AG09319 (cell line): ENCODE measurements around the gene ASF1B.

Experiments
- DNase-seq: peaks from one replicate; pipeline ENCODE4 v3.0.0-alpha.2; 2010; ENCODE audit warnings: low read depth; ENCODE audit errors: extremely low read depth
- TF ChIP-seq, protein P1 (sequence below): IDR thresholded peaks from 2 replicates; pipeline ENCODE4 v1.5.1; 2011; ENCODE audit warnings: low read depth, mild to moderate bottlenecking, inconsistent platforms, low read length, moderate library complexity

The ASF1B gene

DNA sequence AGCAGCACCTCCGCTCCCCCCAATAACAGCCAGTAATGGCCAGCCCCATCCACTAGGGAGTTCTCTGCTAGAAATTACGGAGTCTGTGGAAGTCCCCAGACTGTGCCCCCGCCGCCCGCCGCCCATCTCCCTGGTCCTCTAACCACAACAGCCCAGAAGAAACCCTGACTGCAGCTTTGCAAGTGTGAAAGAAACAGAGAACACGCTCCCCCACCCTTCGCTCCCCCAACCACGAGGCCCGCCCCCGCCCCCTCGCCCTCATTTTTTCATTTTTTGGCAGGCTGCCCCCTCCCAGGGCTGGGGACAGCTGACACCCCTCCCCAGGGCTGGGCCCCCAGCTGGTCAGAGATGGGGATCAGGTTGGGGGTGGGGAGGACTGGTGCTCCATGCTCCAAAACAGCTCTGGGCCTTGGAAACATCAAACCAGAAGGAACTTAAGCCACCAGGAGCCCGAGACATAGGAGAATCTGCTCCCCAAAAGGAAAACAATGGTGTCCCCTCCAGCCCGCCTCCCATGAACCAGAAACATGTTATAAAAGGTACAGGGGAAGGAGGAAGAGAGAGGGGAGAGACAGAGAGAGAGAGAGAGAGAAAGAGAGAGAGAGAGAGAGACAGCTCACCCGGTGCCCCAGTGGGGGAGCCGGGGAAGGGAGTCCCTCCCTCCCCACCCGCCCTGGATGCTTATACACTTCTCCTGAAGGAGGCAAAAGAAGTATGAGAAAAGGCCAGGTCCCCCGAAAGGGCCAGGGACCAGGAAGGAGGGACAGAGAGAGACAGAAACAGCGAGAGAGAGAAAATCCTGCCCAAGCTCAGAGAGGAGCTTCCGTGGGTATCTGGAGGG is 29.8 kb upstream of the ASF1B start:
- DNase-seq, result no peak
- TF ChIP-seq, protein P1, sequence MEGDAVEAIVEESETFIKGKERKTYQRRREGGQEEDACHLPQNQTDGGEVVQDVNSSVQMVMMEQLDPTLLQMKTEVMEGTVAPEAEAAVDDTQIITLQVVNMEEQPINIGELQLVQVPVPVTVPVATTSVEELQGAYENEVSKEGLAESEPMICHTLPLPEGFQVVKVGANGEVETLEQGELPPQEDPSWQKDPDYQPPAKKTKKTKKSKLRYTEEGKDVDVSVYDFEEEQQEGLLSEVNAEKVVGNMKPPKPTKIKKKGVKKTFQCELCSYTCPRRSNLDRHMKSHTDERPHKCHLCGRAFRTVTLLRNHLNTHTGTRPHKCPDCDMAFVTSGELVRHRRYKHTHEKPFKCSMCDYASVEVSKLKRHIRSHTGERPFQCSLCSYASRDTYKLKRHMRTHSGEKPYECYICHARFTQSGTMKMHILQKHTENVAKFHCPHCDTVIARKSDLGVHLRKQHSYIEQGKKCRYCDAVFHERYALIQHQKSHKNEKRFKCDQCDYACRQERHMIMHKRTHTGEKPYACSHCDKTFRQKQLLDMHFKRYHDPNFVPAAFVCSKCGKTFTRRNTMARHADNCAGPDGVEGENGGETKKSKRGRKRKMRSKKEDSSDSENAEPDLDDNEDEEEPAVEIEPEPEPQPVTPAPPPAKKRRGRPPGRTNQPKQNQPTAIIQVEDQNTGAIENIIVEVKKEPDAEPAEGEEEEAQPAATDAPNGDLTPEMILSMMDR, result no peak

DNA sequence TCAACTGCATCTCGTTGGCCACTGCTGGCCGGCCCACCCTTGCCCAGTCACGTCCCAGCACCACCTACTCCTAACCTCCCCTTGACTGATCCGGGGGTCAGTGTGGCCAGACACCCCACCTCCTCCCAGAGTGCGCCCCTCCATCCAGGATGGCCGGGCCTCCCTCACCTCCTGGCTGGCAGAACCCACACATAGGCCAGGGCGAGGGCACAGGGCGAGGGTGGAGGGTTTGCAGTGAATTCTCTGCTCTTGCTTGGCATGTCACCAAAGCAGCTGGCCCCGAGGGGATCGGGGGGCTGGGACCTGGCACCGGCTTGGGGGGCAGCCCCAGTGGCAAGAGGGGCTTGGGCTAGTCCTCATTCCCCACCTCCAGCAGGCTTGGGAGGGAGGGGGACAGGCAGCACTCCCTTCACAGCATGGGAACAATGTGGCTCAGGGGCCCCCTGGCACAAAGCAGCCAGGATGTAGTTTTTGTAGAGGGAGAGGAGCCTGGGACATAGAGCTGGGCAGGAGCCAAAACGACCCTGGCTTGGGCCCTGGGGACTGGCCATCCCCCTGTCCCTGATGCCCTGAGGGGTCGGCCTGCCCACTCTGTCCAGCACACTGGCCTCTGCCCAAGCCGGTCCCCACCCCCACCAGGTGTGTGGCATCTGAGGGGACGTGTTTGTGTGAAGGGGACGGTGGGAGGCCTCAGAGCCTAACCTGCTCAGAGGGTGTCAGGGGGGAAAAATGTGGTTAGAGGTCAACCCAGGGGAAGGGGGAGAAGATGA is 28.5 kb upstream of the ASF1B start:
- no peak for DNase-seq
- TF ChIP-seq, protein P1, result no peak

DNA sequence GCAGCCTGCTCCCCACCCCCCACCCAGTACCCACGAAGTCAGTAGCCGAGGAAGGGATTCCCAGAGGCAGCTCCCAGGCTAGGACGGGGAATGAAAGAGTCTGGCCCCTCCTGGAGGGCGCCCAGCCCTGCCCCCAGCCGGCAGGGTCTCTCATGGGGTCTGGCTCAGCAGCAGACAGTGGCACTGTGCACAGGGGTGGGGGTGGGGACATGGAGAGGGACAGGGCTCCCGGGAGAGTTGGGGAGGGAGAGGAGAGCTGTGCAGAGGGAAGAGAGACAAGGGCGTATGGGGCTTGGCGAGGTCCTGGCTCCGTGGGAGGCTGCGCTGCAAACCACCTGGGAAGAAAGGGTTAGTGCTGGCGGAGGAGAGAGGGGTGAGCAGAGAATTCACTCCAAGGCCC is 27.7 kb upstream of the ASF1B start:
- TF ChIP-seq, protein P1, result no peak
- DNase-seq, result no peak

DNA sequence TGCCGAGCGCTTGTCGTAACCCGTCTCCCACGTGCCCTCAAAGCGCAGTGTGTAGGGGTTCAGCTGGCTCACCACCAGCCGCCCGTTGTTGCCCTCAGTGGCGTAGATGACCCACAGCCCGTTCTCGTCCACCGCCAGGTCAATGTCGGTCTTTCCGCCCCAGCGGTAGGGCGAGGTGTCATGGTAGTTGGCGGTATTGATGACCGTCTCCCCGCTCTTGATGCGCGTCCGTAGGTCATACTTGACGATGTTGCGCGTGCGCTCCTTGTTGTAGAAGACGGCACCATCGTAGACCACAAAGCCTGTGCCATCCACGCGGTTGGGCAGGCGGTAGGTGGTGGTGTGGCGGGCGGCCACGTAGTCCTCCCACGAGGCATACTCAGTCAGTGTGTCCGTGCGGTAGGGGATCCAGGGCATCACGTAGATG is 26.5 kb upstream of the ASF1B start:
- no peak for DNase-seq
- TF ChIP-seq, protein P1, result no peak

DNA sequence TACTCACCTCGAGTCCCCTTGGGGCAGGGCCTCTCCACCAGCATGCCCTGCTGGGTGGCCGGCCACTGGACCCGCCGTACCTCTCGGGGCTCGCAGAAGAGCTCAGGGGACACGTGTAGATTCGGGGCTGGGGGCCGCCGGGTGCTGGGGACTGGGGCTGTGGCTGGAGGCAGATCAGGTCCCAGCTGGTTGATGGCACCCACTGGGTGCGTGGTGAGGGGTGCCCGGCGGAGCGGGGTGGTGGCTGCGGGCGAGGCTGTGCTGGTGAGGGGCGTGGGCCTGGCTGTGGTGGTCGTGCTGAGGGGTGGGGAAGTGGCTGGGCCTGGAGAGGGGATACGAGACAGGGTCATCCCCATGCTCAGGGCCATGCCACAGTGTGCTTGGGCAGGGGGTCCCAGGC is 24.9 kb upstream of the ASF1B start:
- no peak for DNase-seq

GRCh38 chr19:14160017-14160703 is 23.8 kb upstream of the ASF1B start:
- no peak for DNase-seq
- TF ChIP-seq, protein P1, result no peak

More for the DNA sequence above, 24.9 kb upstream of the ASF1B start:
- TF ChIP-seq, protein P1, result no peak

- TF ChIP-seq, protein P1, result no peak
- DNase-seq, result no peak
These were observed 22.7 kb upstream of the ASF1B start for GRCh38 chr19:14159059-14159458.
